Activated CD4-positive, CD25-positive, alpha-beta regulatory T cell treated with anti-CD3 and anti-CD28 coated beads, Interleukin-2, amount 50 U/mL, for 24 hours (primary cell): ENCODE measurements around the gene CCL4L2.
"Not testable (repeated sequence)": the region's sequence is repeated elsewhere in the genome, so short reads cannot be mapped to it uniquely, and the experiment has no call there.

Experiments used
- ATAC-seq, 2 donors: fragments of 150-1000 bp; cut with Tn5 transposase; one replicate each; pipeline ENCODE4 v1.10.0; 2021; ENCODE audit warnings: mild to moderate bottlenecking in 1 of 2, moderate library complexity in 1 of 2

The CCL4L2 gene

DNA sequence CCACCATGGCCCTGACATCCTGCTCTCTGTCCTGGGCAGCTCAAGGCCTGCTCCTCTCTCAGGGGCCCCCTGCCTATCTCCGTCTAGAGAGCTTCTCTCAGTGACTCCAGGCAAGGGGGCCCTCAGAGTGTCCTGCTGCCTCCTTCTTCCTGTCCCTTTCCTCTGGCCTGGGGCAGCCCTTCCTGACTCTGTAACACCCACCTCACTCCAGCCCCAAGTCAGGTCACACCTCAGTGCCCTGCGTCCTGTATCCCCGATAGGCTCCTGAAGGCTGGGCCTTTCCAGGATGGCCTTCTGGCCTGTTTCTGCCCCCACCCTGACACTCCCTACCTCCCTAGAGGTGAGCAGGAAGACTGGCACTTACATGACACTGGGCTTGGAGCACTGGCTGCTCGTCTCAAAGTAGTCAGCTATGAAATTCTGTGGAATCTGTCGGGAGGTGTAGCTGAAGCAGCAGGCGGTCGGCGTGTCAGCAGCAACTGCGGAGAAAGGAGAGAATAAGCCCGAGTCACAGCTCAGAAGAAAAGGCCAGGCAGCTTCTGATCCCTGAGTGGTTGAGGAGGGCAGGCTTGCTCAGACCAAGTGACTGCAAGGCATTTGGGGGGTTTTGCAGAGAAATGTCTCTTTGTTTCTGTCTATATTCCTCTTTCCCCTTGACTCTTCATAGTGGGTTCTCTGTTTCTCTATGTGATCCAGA, 15.3 kb upstream of the CCL4L2 start:
- ATAC-seq = no peak

DNA sequence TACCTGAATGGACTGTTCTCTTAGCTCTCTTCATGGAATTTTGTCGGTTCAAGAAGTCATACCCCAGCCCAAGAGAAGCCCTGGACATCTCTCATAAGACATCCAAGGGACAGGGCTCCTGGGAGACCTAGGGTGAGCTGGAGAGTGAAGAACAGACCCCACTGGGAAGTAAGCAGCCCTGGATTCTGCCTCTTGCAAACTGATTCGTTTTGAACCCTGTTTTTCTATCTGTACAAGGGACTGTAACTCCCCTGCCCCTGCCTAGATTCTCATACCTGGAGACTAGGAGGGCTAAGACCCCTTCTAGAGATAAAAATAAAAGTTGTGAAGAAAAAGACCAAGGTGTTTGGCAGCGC, 14.8 kb upstream of the CCL4L2 start:
- ATAC-seq = no peak

GRCh38 chr17:36197387-36197703, 13.5 kb upstream of the CCL4L2 start:
- ATAC-seq = no peak

GRCh38 chr17:36198831-36199465, 11.9 kb upstream of the CCL4L2 start:
- peak; percentile 49 to 72 for ATAC-seq

DNA sequence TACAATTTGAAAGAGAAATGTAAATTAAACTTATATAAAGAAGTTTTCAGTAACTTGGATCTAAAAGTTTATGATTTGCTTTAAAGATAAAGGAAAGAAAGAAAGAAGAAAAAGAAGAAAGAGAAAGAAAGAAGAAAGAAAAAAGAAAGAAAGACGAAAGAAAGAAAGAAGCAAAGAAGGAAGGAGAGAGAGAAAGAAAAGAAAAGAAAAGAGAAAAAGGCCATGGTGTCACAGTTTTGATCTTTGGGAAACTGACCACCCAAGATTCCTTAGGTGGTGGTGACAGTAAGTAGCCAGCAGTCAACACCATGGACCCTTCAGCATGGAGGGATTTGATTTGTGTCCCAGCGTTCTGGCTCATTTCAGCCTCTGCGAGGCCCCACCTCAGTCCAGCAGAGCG, 9.8 kb upstream of the CCL4L2 start:
- ATAC-seq = not testable (repeated sequence)

DNA sequence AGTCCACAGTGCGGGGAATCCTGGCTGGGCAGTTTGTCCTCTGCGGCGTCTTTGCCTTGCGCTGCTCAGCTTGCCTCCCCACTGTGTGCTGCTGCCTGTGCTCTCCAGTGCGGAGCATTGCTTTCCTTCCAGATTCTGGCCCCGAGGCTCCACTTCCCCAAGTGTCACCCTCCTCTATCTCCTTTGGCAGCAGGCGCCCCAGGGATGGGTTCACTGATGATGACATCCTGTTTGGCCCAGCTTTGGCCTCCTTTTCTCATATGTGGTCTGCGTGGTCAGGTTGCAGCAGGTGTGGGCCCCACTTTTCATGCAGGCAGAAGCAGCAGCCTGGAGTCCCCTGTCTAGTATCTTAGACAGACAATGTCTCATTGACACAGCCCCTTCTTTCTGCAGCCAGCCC, 9.4 kb upstream of the CCL4L2 start:
- not testable (repeated sequence) for ATAC-seq

GRCh38 chr17:36203335-36203734, 7.5 kb upstream of the CCL4L2 start:
- no peak for ATAC-seq

- ATAC-seq = no peak
Observed at GRCh38 chr17:36204724-36205500, 6.0 kb upstream of the CCL4L2 start.

- ATAC-seq = no peak
Observed at GRCh38 chr17:36205637-36206485, 5.0 kb upstream of the CCL4L2 start.

DNA sequence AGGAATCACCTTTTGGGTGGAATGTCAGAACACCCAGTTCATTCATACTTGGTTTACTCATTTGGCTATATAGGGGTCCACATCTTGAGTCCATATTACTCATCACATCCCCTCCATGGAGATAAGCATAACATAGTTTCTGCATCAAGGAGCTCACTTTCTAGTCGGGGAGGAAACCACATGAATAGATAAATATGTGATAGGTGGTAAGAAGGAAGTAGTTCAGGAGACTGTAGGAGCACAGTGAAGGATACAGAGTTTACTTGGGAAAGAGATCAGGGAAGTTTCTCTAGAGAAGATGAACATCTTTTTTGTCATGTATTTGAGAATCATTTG, 4.4 kb upstream of the CCL4L2 start:
- ATAC-seq = peak in 1 of 2 donors; percentile 30

DNA sequence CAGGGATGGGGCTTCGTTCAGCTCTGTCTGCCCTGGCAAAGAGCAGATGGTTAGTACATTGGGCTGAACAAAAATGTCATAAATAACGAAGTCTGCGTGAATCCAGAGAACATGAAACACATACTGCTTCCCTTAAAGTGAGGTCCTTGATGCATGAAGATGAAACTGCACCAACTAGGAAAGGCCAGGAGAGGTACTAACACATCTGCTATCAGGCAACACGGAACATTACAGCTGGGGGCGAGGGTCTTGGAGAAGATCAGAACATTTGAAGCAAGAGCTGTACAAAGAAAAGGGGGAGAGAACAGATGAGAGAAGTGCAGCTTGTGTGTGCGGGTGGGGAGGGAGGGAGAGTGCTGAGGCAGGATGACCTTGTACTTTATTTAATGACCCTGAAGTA, 3.5 kb upstream of the CCL4L2 start:
- ATAC-seq = not testable (repeated sequence)

DNA sequence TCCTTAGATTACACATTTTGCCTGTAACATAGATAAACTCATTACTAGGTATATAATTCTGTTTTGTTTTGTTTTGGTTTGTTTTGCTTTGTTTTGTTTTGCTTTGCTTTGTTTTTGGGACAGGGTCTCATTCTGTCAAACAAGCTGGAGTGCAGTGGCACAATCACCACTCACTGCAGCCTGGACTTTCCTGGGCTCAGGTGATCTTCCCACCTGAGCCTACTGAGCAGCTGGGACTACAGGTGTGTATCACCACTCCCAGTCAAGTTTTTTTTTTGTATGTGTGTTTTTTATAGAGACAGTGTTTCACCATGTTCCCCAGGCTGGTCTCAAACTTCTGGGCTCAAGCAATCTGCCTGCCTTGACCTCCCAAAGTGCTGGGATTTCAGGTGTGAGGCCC, 1.3 kb upstream of the CCL4L2 start:
- ATAC-seq = no peak

DNA sequence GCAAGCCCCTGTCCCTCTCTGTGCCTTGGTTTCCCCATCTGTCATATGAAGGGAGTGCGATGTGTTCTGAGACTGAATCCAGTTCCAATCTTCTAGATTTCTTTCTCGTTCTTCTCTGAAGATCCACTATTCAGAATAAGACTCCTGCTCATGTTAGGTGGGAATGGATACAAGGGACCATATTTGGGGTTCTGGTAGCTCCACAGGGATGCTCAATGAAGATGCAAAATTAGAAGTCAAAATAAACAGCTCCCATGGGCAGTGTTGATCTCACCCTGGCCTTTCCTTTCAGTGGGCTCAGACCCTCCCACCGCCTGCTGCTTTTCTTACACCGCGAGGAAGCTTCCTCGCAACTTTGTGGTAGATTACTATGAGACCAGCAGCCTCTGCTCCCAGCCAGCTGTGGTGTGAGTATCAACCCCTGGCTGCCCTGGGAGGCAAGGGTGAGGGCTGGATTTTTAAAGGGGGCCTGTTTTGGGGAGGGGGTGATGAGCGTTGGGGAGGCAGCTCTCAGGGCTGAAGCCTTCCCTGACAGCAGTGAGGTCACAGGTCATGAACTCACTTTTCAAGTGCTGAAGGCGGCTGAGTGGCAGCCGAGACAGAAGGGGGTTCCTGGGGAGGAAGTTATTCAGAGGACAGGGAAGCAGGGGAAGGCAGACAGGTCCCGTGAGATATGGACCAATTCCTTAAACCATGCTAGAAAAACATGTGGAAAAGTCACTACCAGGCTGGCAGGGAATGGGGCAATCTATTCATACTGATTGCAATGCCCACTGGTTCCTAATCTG, 815 bp downstream of the CCL4L2 start:
- not testable (repeated sequence) for ATAC-seq

DNA sequence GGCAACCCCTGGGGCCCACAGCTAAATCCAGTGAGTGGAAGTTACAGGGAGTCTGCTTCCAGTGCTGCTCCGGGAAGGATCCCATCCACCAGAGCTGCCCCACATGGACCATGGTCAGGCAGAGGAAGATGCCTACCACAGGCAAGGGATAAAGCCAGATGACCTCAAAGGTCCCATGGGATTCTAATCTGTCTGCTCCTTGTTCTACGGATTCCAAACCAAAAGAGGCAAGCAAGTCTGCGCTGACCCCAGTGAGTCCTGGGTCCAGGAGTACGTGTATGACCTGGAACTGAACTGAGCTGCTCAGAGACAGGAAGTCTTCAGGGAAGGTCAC, 1.4 kb downstream of the CCL4L2 start:
- no peak for ATAC-seq

DNA sequence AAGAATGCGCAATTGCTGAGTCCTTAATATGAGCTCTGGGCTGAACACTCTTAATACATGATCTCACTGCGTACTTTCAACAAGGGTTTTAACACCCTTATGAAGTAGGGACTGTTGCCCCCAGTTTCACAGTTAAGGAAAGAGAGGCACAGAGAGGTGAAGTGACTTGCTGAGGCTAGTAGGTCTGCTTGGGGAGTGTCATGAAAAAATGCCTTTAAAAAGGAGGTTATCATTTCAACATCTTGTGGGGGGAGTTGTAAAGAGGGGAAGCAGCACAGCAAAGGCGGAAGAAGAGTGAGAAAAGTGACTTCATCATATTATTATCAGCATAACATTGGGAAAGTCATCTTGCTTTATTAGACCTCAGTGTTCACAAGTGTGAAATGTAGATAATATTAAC, 2.1 kb downstream of the CCL4L2 start:
- no peak for ATAC-seq

DNA sequence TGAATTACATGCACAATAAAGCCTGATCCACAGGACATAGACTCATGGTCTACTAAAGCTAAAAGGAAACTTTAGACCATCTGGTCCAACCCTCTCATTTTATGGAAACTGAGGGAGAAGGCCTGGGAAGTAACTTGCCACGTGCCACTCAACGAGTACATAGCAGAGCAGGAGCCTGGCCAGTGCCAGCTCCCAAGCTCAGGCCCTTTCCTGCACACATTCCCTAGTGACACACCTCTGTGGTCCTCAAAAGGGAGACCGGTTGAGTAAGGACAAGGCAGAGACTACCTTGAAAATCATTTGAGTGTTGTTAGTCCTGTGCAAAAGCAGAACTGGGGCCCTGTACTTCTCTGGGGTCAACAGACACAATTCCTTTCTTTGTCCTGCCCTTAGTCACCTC, 2.8 kb downstream of the CCL4L2 start:
- ATAC-seq = no peak

DNA sequence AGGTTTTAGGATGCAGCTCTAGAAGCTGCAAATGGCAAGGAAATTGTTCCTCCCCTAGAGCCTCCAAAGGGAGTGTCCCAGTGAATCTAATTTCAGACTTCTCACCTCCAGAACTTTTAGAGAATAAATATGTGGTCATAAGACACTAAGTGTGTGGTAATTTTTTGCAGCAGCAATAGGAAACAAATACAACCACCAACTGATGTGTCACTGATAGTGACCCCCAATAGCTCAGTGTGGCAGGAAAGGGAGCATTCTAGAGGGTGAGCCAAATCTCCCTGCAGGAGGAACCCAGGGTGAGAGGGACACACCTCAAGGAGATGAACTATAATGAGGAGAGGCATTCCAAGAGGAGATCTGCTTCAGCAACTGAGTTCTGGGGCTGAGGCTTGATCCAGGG, 4.1 kb downstream of the CCL4L2 start:
- no peak for ATAC-seq

GRCh38 chr17:36215406-36216308, 4.8 kb downstream of the CCL4L2 start:
- ATAC-seq = not testable (repeated sequence)

DNA sequence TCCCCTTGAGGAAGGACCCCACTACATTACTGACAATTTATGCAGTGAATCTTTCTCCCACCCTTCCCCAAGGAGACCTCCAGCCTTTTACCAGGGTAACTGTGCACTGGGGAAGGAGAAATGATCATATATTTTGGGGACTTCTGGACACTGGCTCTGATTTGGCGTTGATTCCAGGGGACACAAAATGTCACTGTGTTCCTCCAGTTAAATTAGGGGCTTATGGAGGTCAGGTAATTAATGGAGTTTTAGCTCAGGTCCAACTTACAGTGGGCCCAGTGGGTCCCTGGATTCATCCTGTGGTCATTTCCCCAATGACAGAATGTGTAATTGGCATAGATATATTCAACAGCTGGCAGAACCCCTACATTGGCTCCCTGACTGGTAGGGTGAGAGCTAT, 8.7 kb downstream of the CCL4L2 start:
- ATAC-seq = not testable (repeated sequence)

- not testable (repeated sequence) for ATAC-seq
Observed at GRCh38 chr17:36220737-36221580, 10.1 kb downstream of the CCL4L2 start.
